Upper lobe of right lung (tissue), 1 donor: Measurements from ENCODE around the gene PPP2R2C. TPM values are rescaled to one million over a fixed set of nuclear protein-coding genes. Genes with fewer than 3 reads are reported as not detected.

Experiments used
- ATAC-seq: fragments of 200-7000 bp; cut with Tn5 transposase; one replicate; pipeline ENCODE4 v1.9.1; 2020; ENCODE audit warnings: mild to moderate bottlenecking, moderate library complexity
- DNase-seq: peaks from one replicate; pipeline ENCODE4 v3.0.0-alpha.2; 2020
- H3K27ac ChIP-seq: fragments of 200-600 bp; one replicate; pipeline ENCODE4 v1.8.0; 2022
- H3K27me3 ChIP-seq: fragments of 200-600 bp; one replicate; pipeline ENCODE4 v1.8.0; 2022; ENCODE audit warnings: mild to moderate bottlenecking
- H3K36me3 ChIP-seq: fragments of 200-600 bp; one replicate; pipeline ENCODE4 v1.8.0; 2022
- H3K4me1 ChIP-seq: fragments of 200-600 bp; one replicate; pipeline ENCODE4 v1.8.0; 2022
- H3K4me3 ChIP-seq: fragments of 200-600 bp; one replicate; pipeline ENCODE4 v1.8.0; 2022; ENCODE audit warnings: mild to moderate bottlenecking
- H3K9me3 ChIP-seq: fragments of 200-600 bp; one replicate; pipeline ENCODE4 v1.8.0; 2022
- CTCF ChIP-seq: fragments of 200-600 bp; IDR thresholded peaks from one replicate; pipeline ENCODE4 v1.8.0; 2022; ENCODE audit warnings: antibody characterized with exemption
- intact Hi-C: fragments of 100-400 bp; cut with DNase I; formaldehyde crosslinking; loops from one replicate; pipeline ENCODE4 v1.11.0; 2022
- total RNA-seq: library from RNA; stranded (reverse); fragmentation: NEBNext Ultra II Directional; extraction: Animal tissue kit (Norgen Biotek cat#: 25700); gene quantifications from one replicate; pipeline ENCODE4 v1.2.1, GENCODE V29; 2021
- donor health status: DM: no; HTN: yes; CAD: no; lungs with severe emphysema.

The PPP2R2C gene
- total RNA-seq, 1 donor from 2014 or later: 0.09 TPM

DNA sequence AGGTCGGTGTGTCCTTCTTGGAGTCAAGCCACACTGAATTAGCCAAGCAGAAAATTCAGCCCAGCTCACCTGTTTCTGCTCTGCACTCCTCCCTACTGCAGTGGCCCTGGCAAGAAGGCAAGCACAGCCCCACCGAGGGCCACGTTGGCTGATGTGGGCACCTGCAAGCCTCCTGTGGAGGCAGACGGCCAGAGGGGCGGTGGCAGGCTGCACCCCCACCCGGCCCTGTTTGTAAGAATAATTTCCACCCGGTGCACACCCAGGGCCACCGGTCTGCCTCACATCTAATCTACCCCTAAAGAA is 18.8 kb downstream of the PPP2R2C start:
- DNase-seq (no peak), ATAC-seq (no peak)
- Histone ChIP-seq H3K27ac (no peak overlapping the region), H3K4me1 (no peaks in the 10 kb centered on the region), H3K36me3 (no peaks in the 10 kb centered on the region), H3K4me3 (no peak overlapping the region), H3K9me3 (no peaks in the 10 kb centered on the region), H3K27me3 (peaks cover 10% of the 10 kb centered on the region)
- no peak for TF ChIP-seq CTCF
- intact Hi-C loops: no loop called here

DNA sequence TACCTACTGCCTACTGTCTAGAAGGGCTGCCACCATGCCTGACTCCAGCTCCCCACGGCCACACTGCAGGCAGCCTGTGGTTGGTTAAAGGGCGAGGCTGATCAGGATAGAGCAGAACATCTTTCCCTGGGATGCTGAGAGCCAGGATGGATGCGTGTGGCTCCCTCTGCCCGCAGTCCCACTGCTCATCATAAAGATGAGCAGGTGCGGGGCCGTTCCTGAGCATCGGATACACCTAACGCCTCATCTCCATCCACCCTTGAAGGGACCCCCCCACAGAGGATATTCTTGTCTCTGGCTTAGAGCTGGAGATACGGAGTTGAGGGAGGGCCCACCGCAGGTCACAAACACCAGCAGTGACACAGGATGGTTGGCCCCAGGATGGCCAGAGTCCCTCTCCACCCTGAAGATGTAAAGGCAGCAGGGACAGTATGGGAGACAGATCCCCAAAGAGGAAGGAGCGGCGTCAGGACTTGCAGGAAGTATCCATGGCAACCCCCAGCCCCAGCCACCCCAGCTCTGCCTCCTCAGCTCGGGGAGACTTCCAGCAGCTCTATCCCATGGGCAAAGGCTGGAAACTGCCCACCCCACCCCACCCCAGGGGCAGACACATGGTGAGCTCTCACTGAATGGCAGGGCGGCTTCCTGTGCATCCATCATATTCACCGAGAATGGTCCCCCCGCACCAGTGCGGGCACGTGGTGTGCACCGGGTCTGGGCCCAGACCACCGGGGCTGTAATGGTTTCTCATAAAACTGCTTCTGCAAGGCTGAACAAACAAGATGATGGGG is 19.3 kb downstream of the PPP2R2C start:
- Histone ChIP-seq H3K27me3 (peaks cover 10% of the 10 kb centered on the region), H3K9me3 (no peaks in the 10 kb centered on the region), H3K27ac (no peak overlapping the region), H3K36me3 (no peaks in the 10 kb centered on the region), H3K4me1 (no peaks in the 10 kb centered on the region), H3K4me3 (no peak overlapping the region)
- ATAC-seq (no peak), DNase-seq (no peak)
- TF ChIP-seq CTCF: no peak
- intact Hi-C loops: no loop called here

DNA sequence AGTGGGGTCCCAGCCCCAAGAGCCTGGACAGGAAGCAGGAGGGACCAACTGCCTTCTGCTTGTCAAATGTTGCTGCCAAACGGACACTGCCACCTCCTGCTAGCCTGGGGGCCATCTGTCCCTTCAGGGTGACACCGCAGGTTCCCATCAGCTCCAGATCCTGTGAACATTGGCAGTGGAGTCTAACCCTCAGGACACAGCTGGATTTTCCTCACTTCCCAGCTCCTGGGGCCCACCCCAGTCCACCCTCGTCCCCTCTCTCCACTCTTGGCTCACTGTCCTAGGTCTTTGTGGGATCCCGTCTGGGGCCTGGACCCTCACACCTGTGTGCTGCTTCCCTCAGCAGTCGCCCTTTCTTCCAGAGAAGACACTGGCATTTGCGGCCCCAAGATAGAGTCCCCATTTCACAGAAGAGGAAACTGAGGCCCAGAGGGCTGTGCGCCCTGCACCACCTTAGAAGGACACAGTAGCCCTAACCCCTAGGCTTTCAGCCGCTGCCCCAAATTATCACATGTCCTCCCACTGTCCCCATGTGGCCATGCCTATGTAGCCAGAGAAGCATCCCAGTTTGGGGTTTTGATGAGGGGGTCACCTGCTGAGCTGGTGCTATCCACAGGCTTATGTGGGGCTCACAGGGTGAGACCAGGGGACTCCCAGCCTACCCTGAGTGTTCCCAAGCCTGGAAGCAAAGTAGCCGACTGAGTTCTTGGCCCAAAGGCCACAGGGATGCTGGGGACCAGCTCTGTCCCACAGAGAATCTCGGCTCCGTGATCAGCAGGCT is 20.1 kb downstream of the PPP2R2C start:
- Histone ChIP-seq H3K4me3 (no peak overlapping the region), H3K9me3 (no peaks in the 10 kb centered on the region), H3K27ac (no peak overlapping the region), H3K36me3 (no peaks in the 10 kb centered on the region), H3K4me1 (no peaks in the 10 kb centered on the region), H3K27me3 (peaks cover 10% of the 10 kb centered on the region)
- ATAC-seq: no peak
- intact Hi-C loops: no loop called here
- no peak for DNase-seq
- TF ChIP-seq CTCF: no peak

- no peak for TF ChIP-seq CTCF
- ATAC-seq: no peak
- DNase-seq: no peak
- no peak overlapping the region for H3K4me3 ChIP-seq
- no peaks in the 10 kb centered on the region for H3K9me3 ChIP-seq
- no peaks in the 10 kb centered on the region for H3K36me3 ChIP-seq
- H3K27ac ChIP-seq: no peak overlapping the region
- no peaks in the 10 kb centered on the region for H3K4me1 ChIP-seq
- intact Hi-C loops: no loop called here
- peaks cover 10% of the 10 kb centered on the region for H3K27me3 ChIP-seq
These were observed 21.1 kb downstream of the PPP2R2C start for GRCh38 chr4:6451309-6451708.

DNA sequence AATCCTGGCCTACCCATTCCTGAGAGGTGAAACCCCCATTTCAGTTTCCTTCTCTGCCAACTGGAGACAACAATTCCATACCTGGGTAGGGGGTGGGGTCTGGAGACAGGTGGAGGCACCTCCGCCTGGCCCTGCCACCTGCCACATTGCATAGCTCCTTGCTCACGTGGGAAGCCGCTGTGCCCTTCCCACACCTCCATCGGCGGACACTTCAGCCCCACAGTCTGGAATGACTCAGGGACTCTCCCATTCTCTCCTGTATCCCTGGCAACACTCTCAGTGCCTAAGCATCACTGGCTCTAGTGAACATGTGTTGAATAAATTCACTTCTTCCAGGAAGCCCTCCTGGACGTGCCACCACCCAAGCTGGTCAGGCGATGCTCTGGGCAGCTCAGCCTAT is 21.7 kb downstream of the PPP2R2C start:
- no peak overlapping the region for H3K27ac ChIP-seq
- no peak overlapping the region for H3K4me3 ChIP-seq
- no peak for ATAC-seq
- H3K36me3 ChIP-seq: no peaks in the 10 kb centered on the region
- no peaks in the 10 kb centered on the region for H3K9me3 ChIP-seq
- intact Hi-C loops: no loop called here
- peaks cover 8% of the 10 kb centered on the region for H3K27me3 ChIP-seq
- no peak for DNase-seq
- H3K4me1 ChIP-seq: no peaks in the 10 kb centered on the region
- TF ChIP-seq CTCF: no peak
